K562 (cell line): Measurements from ENCODE around the gene ASIC3. TPM values are rescaled to one million over a fixed set of nuclear protein-coding genes. Genes with fewer than 3 reads are reported as not detected.
A peak's percentile ranks its signal among the peaks of the same experiment; 100 is the strongest.

Source experiments
- CCAR2 ChIP-seq: fragments of 200-400 bp; formaldehyde crosslinking; IDR thresholded peaks from 2 replicates; pipeline ENCODE4 v1.6.1; 2017; ENCODE audit warnings: mild to moderate bottlenecking, low read depth, low read length
- CTBP1 ChIP-seq: fragments of 450-650 bp; IDR thresholded peaks from 2 replicates; pipeline ENCODE4 v1.6.1; 2016; ENCODE audit warnings: borderline replicate concordance
- E2F6 ChIP-seq, 2 experiments: IDR thresholded peaks; 2 replicates each; pipeline ENCODE4 v1.6.1; 2011; ENCODE audit warnings: borderline replicate concordance in 1 of 2, control low read depth in 1 of 2, low read depth in 1 of 2, low read length in 1 of 2, mild to moderate bottlenecking in 1 of 2, mixed read lengths in 1 of 2, moderate library complexity in 1 of 2; ENCODE audit not compliant: insufficient read depth in 1 of 2, insufficient read length in 1 of 2, poor library complexity in 1 of 2, severe bottlenecking in 1 of 2; ENCODE audit errors: extremely low read depth in 1 of 2
- FOXA3 ChIP-seq, 2 experiments: fragments of 450-650 bp in 1 of 2; sonication (generic) in 1 of 2; formaldehyde crosslinking; IDR thresholded peaks in 1 of 2; conservative IDR thresholded peaks in 1 of 2; 2 replicates each; pipeline versions ENCODE4 v1.4.0 to v1.8.0; 2020 to 2022; ENCODE audit warnings: mild to moderate bottlenecking in 2 of 2, missing genetic modification reagents in 1 of 2
- FOXK1 ChIP-seq: sonication (generic); formaldehyde crosslinking; IDR thresholded peaks from 2 replicates; pipeline ENCODE4 v1.8.0; 2022; ENCODE audit warnings: missing genetic modification reagents, mild to moderate bottlenecking, borderline replicate concordance
- FOXO4 ChIP-seq: fragments of 450-650 bp; formaldehyde crosslinking; IDR thresholded peaks from 2 replicates; pipeline ENCODE4 v1.4.0; 2020; ENCODE audit warnings: mild to moderate bottlenecking, moderate library complexity
- HNRNPLL ChIP-seq: fragments of 200-400 bp; formaldehyde crosslinking; IDR thresholded peaks from 2 replicates; pipeline ENCODE4 v1.6.1; 2017; ENCODE audit warnings: low read length, low read depth, mild to moderate bottlenecking; ENCODE audit not compliant: poor library complexity, severe bottlenecking
- KAT7 ChIP-seq: sonication (generic); formaldehyde crosslinking; IDR thresholded peaks from 2 replicates; pipeline ENCODE4 v1.8.0; 2022; ENCODE audit warnings: missing genetic modification reagents, mild to moderate bottlenecking, borderline replicate concordance
- KDM2B ChIP-seq: fragments of 250-450 bp; sonication (Bioruptor Pico); IDR thresholded peaks from 2 replicates; pipeline ENCODE4 v1.8.0; 2021; ENCODE audit warnings: mild to moderate bottlenecking, moderate library complexity
- MTA1 ChIP-seq: fragments of 450-650 bp; IDR thresholded peaks from 2 replicates; pipeline ENCODE4 v1.6.1; 2017; ENCODE audit warnings: borderline replicate concordance
- MYNN ChIP-seq, 2 experiments: sonication (generic); formaldehyde crosslinking in 1 of 2; IDR thresholded peaks; 2 replicates each; pipeline versions ENCODE4 v1.5.0 to v1.6.1; 2016 to 2020; ENCODE audit warnings: antibody characterized with exemption in 1 of 2, missing genetic modification reagents in 1 of 2
- NFRKB ChIP-seq: fragments of 450-650 bp; IDR thresholded peaks from 2 replicates; pipeline ENCODE4 v1.6.1; 2016; ENCODE audit warnings: low read depth
- POLR3G ChIP-seq: IDR thresholded peaks from 2 replicates; pipeline ENCODE4 v1.6.1; 2011; ENCODE audit not compliant: insufficient read length, insufficient replicate concordance; ENCODE audit errors: extremely low read depth
- SMAD4 ChIP-seq: fragments of 250-450 bp; sonication (Bioruptor Pico); conservative IDR thresholded peaks from 2 replicates; pipeline ENCODE4 v1.8.0; 2021; ENCODE audit warnings: inconsistent platforms, mild to moderate bottlenecking, moderate library complexity
- SRSF3 ChIP-seq: fragments of 200-400 bp; formaldehyde crosslinking; IDR thresholded peaks from 2 replicates; pipeline ENCODE4 v1.6.1; 2016; ENCODE audit warnings: mild to moderate bottlenecking, low read length, moderate library complexity; ENCODE audit not compliant: insufficient read depth
- TBL1XR1 ChIP-seq, 2 experiments: IDR thresholded peaks; 2 replicates each; pipeline ENCODE4 v1.6.1; 2012; ENCODE audit warnings: improper control_type of control experiment in 2 of 2, low read length in 2 of 2, mild to moderate bottlenecking in 1 of 2
- ZNF79 ChIP-seq: fragments of 250-450 bp; sonication (Bioruptor Pico); IDR thresholded peaks from 2 replicates; pipeline ENCODE4 v1.4.0; 2020; ENCODE audit warnings: low read depth, mild to moderate bottlenecking, moderate library complexity
- polyA plus RNA-seq, 8 experiments: library from polyadenylated mRNA; depleted of rRNA in 4 of 8; stranded (reverse) in 5 of 8; unstranded in 3 of 8; fragments of >200 nt; fragmentation: Nextera tagmentation in 2 of 8; fragmentation: Illumina TruSeq in 1 of 8; extraction: Ambion mirVana in 2 of 8; extraction: Trizol in 1 of 8; gene quantifications; 2 replicates each; pipeline versions ENCODE4 v1.2.1 to v1.2.3, GENCODE V29; 2011 to 2014; ENCODE audit warnings: inconsistent platforms in 1 of 8, missing spikeins in 1 of 8
- total RNA-seq, 7 experiments: library from RNA; depleted of rRNA in 6 of 7; stranded (reverse); fragments of >200 nt in 6 of 7; fragmentation: Illumina TruSeq in 2 of 7; extraction: Trizol in 2 of 7; gene quantifications; 2 replicates each; pipeline versions ENCODE4 v1.2.1 to v1.2.3, GENCODE V29; 2011 to 2021; ENCODE audit warnings: low replicate concordance in 1 of 7
- TF ChIP-seq, protein P1 (sequence below): sonication (generic); formaldehyde crosslinking; IDR thresholded peaks from 2 replicates; pipeline ENCODE4 v1.8.0; 2023; ENCODE audit warnings: mild to moderate bottlenecking, missing genetic modification reagents
- TF ChIP-seq, protein P2 (sequence below): fragments of 250-450 bp; sonication (Bioruptor Pico); IDR thresholded peaks from 2 replicates; pipeline ENCODE4 v1.5.0; 2021

ASIC3 gene
- total and polyA plus RNA-seq, 9 of the 15 experiments (the other 6 are each of a cell fraction or from before 2014, with no cell fraction given): 0.11 to 5.0 (median 0.87) TPM

DNA sequence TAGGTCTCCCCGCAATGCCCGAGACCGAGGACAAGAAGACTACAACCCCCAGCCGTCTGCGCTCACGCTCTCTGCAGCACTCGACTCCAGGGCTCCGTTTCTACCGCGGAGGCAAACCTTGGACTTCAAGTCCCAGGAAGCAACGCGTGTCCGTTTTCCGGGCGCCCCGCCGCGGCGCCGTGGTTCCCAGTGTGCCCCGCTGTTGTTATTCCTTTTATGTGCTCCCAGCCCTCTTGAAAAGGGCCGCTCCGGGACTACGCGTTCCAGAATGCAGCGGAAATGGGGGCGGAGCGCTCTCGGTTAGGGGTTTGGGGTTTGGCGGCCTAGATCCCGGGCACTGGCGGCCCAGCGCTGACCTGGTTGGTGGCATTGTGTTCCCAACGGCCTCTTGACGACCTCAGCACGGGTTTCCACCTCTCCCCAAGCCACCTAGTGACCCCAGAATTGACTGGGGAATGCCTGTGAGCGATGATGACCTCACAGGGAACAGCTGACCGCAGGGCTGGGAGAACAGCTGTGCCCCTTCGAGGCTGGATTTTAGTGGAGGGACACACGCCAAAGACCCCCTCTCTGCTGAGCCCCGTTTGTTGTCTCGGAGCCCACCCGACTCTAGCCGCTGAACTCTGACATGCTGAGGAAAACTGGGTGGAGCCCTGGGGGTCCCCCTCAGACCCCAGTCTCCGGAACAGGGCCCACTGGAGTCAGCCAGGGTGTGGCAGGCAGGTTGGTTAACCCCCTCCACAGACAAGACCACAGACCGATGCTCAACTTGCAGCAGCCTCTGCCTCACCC, 9.9 kb downstream of the ASIC3 start (continued):
- peak in 1 of 2 experiments; percentile 66; a peak in 3 of 4 replicates for TF ChIP-seq TBL1XR1 (IDR thresholded peaks at IDR 0.05; ENCODE audit: low read length in 2 of 2)
- TF ChIP-seq NFRKB: peak; percentile 24; the same call in 1 of the 2 replicates
- peak; percentile 58; the same call in 1 of the 2 replicates for TF ChIP-seq CTBP1
- no peak for TF ChIP-seq KAT7
- TF ChIP-seq E2F6 (IDR thresholded peaks at IDR 0.05; ENCODE audit: borderline replicate concordance in 1 of 2, extremely low read depth in 1 of 2, insufficient read depth in 1 of 2, insufficient read length in 1 of 2, low read depth in 1 of 2, low read length in 1 of 2, poor library complexity in 1 of 2, severe bottlenecking in 1 of 2): peak in 1 of 2 experiments; percentile 6
- peak; percentile 76; the same call in 1 of the 2 replicates for TF ChIP-seq MTA1
- TF ChIP-seq CCAR2: no peak
- TF ChIP-seq FOXA3 (CRISPR knock-in tag; conservative IDR thresholded peaks at IDR 0.05 in 1 of 2, IDR thresholded peaks at IDR 0.05 in 1 of 2): no peak
- peak; percentile 67 for TF ChIP-seq HNRNPLL
- no peak for TF ChIP-seq FOXO4
- TF ChIP-seq, protein P1, sequence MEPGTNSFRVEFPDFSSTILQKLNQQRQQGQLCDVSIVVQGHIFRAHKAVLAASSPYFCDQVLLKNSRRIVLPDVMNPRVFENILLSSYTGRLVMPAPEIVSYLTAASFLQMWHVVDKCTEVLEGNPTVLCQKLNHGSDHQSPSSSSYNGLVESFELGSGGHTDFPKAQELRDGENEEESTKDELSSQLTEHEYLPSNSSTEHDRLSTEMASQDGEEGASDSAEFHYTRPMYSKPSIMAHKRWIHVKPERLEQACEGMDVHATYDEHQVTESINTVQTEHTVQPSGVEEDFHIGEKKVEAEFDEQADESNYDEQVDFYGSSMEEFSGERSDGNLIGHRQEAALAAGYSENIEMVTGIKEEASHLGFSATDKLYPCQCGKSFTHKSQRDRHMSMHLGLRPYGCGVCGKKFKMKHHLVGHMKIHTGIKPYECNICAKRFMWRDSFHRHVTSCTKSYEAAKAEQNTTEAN: no peak
- no peak for TF ChIP-seq POLR3G
- TF ChIP-seq, protein P2, sequence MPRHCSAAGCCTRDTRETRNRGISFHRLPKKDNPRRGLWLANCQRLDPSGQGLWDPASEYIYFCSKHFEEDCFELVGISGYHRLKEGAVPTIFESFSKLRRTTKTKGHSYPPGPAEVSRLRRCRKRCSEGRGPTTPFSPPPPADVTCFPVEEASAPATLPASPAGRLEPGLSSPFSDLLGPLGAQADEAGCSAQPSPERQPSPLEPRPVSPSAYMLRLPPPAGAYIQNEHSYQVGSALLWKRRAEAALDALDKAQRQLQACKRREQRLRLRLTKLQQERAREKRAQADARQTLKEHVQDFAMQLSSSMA (CRISPR knock-in tag): no peak
- 0 out of 2 replicates have a peak, but pooled peaks have one; percentile 69 for TF ChIP-seq SMAD4 (CRISPR knock-in tag)
- TF ChIP-seq KDM2B (CRISPR knock-in tag): 0 out of 2 replicates have a peak, but pooled peaks have one; percentile 52
- TF ChIP-seq MYNN (IDR thresholded peaks at IDR 0.05): peak; percentile 49; the same call in 1 of the 2 replicates
- no peak for TF ChIP-seq MYNN (CRISPR knock-in tag; IDR thresholded peaks at IDR 0.05)
- 0 out of 2 replicates have a peak, but pooled peaks have one; percentile 26 for TF ChIP-seq SRSF3
- no peak for TF ChIP-seq ZNF79 (CRISPR knock-in tag)
- peak; percentile 88; the same call in 1 of the 2 replicates for TF ChIP-seq FOXK1 (CRISPR knock-in tag)
